HG03135 (cell line): ENCODE results near the gene SFXN2.
"Not testable (repeated sequence)": the region's sequence is repeated elsewhere in the genome, so short reads cannot be mapped to it uniquely, and the experiment has no call there.

Experiments
- ATAC-seq: cut with Tn5 transposase; IDR thresholded peaks from one replicate; pipeline ENCODE4 v1.9.1; 2021; ENCODE audit warnings: mild to moderate bottlenecking, moderate library complexity; ENCODE audit not compliant: unreplicated experiment

SFXN2 gene

GRCh38 chr10:102679596-102679995 is 34.8 kb upstream of the SFXN2 start:
- no peak for ATAC-seq

GRCh38 chr10:102681696-102682095 is 32.7 kb upstream of the SFXN2 start:
- ATAC-seq, result no peak

- no peak for ATAC-seq
Measured at GRCh38 chr10:102682416-102682815, 32.0 kb upstream of the SFXN2 start.

- ATAC-seq, result no peak
Measured at GRCh38 chr10:102682981-102683380, 31.5 kb upstream of the SFXN2 start.

- ATAC-seq, result no peak
Measured at GRCh38 chr10:102683736-102684135, 30.7 kb upstream of the SFXN2 start.

GRCh38 chr10:102691285-102692066 is 23.0 kb upstream of the SFXN2 start:
- no peak for ATAC-seq

- ATAC-seq, result not testable (repeated sequence)
Measured at GRCh38 chr10:102695401-102695800, 19.0 kb upstream of the SFXN2 start.

- ATAC-seq, result no peak
Measured at GRCh38 chr10:102696736-102697135, 17.7 kb upstream of the SFXN2 start.

GRCh38 chr10:102698894-102699293 is 15.5 kb upstream of the SFXN2 start:
- no peak for ATAC-seq

- ATAC-seq, result no peak
Measured at GRCh38 chr10:102701272-102701671, 13.2 kb upstream of the SFXN2 start.

- no peak for ATAC-seq
Measured at GRCh38 chr10:102701796-102702195, 12.6 kb upstream of the SFXN2 start.

- no peak for ATAC-seq
Measured at GRCh38 chr10:102702742-102703141, 11.7 kb upstream of the SFXN2 start.

- no peak for ATAC-seq
Measured at GRCh38 chr10:102704915-102705314, 9.5 kb upstream of the SFXN2 start.

- no peak for ATAC-seq
Measured at GRCh38 chr10:102705531-102705930, 8.9 kb upstream of the SFXN2 start.

GRCh38 chr10:102710609-102711008 is 3.8 kb upstream of the SFXN2 start:
- no peak for ATAC-seq

GRCh38 chr10:102712089-102712488 is 2.3 kb upstream of the SFXN2 start:
- no peak for ATAC-seq

GRCh38 chr10:102712843-102713538 is 1.4 kb upstream of the SFXN2 start:
- no peak for ATAC-seq

- ATAC-seq, result peak; percentile 43
Measured at GRCh38 chr10:102713539-102713813, 960 bp upstream of the SFXN2 start.

- peak; percentile 78 for ATAC-seq
Measured at GRCh38 chr10:102713814-102714620, 419 bp upstream of the SFXN2 start, which contains the start of gene ARL3. ARL3 (minus strand) TSS chr10:102714397; CDS start chr10:102714275, 122 bp downstream.

GRCh38 chr10:102715880-102716279 is 1.4 kb downstream of the SFXN2 start:
- no peak for ATAC-seq

GRCh38 chr10:102716900-102717565 is 2.6 kb downstream of the SFXN2 start:
- ATAC-seq, result not testable (repeated sequence)
